Measurements from ENCODE around the gene FOXP4. TPM values are rescaled to one million over a fixed set of nuclear protein-coding genes. Genes with fewer than 3 reads are reported as not detected.
A peak's percentile ranks its signal among the peaks of the same experiment; 100 is the strongest.

Gene FOXP4
- total and polyA plus RNA-seq, 2 of the 13 experiments (the other 11 are each of a cell fraction or from before 2014, with no cell fraction given) = 11.0 to 12.4 TPM

DNA sequence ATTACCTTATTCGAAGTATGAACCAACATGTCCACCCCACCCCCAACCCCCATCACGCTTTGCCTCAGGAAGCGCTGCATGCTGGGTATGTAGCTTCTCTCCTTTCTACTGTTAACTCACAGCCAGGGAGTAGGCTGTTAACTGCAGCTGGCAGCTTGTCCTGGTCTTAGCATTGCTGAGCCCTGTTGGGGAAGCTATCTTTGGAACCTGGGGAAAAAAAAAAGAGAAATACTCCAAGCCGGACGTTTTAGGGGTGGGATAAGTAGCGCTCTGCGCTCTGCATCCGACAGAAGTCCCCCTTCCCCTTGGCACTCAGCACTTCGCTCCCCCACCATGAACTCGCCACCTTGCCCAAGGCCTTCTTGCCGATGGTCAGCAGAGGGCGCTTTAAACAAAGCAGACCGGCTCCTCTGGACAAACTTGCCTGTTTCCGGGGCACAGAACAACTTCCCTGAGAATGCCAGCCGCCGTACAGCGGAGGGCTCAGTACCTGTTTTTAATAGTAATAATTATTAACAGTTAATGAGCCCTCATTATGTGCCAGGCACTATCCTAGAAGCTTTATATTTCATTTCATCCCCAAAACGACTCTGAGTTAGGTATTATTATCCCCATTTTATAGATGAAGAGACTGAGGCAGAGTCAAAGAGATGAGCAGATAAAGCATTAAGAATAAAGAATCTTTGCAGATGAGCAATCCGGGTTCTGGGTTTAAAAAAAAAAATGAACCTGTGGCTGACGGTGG is 56.9 kb downstream of the FOXP4 start (continued):
- TF ChIP-seq CENPT (CRISPR knock-in tag; IDR thresholded peaks at IDR 0.05; ENCODE audit: low read depth) (no peak), ZNF446 (CRISPR knock-in tag; IDR thresholded peaks at IDR 0.05) (no peak), ZNF687 (CRISPR knock-in tag; IDR thresholded peaks at IDR 0.05) (peak; percentile 37), TP53 (CRISPR knock-in tag; conservative IDR thresholded peaks at IDR 0.05) (no peak), ZFP82 (CRISPR knock-in tag; IDR thresholded peaks at IDR 0.05; ENCODE audit: borderline replicate concordance) (no peak), ZNF572 (CRISPR knock-in tag; IDR thresholded peaks at IDR 0.05) (no peak), CREBL2 (CRISPR knock-in tag; IDR thresholded peaks at IDR 0.05; ENCODE audit: borderline replicate concordance) (no peak), HOMEZ (CRISPR knock-in tag; IDR thresholded peaks at IDR 0.05; ENCODE audit: low read depth) (no peak; the same call in 1 of the 2 replicates), GLI4 (CRISPR knock-in tag; IDR thresholded peaks at IDR 0.05; ENCODE audit: borderline replicate concordance) (no peak), ZNF33A (CRISPR knock-in tag; IDR thresholded peaks at IDR 0.05; ENCODE audit: borderline replicate concordance) (no peak; the same call in 1 of the 2 replicates), RNF2 (conservative IDR thresholded peaks at IDR 0.05; ENCODE audit: low read depth) (no peak), LCORL (IDR thresholded peaks at IDR 0.05) (no peak), LCORL (CRISPR knock-in tag; IDR thresholded peaks at IDR 0.05) (no peak), SOX13 (IDR thresholded peaks at IDR 0.05) (no peak), SOX13 (CRISPR knock-in tag; conservative IDR thresholded peaks at IDR 0.05 in 1 of 2, IDR thresholded peaks at IDR 0.05 in 1 of 2) (0 out of 4 replicates have a peak, but pooled peaks of 1 of the 2 experiments have one; percentile 18), ZBTB21 (CRISPR knock-in tag; IDR thresholded peaks at IDR 0.05) (no peak), NFKB2 (CRISPR knock-in tag; IDR thresholded peaks at IDR 0.05; ENCODE audit: borderline replicate concordance) (no peak; the same call in 1 of the 2 replicates)
- TF ChIP-seq, protein P1, sequence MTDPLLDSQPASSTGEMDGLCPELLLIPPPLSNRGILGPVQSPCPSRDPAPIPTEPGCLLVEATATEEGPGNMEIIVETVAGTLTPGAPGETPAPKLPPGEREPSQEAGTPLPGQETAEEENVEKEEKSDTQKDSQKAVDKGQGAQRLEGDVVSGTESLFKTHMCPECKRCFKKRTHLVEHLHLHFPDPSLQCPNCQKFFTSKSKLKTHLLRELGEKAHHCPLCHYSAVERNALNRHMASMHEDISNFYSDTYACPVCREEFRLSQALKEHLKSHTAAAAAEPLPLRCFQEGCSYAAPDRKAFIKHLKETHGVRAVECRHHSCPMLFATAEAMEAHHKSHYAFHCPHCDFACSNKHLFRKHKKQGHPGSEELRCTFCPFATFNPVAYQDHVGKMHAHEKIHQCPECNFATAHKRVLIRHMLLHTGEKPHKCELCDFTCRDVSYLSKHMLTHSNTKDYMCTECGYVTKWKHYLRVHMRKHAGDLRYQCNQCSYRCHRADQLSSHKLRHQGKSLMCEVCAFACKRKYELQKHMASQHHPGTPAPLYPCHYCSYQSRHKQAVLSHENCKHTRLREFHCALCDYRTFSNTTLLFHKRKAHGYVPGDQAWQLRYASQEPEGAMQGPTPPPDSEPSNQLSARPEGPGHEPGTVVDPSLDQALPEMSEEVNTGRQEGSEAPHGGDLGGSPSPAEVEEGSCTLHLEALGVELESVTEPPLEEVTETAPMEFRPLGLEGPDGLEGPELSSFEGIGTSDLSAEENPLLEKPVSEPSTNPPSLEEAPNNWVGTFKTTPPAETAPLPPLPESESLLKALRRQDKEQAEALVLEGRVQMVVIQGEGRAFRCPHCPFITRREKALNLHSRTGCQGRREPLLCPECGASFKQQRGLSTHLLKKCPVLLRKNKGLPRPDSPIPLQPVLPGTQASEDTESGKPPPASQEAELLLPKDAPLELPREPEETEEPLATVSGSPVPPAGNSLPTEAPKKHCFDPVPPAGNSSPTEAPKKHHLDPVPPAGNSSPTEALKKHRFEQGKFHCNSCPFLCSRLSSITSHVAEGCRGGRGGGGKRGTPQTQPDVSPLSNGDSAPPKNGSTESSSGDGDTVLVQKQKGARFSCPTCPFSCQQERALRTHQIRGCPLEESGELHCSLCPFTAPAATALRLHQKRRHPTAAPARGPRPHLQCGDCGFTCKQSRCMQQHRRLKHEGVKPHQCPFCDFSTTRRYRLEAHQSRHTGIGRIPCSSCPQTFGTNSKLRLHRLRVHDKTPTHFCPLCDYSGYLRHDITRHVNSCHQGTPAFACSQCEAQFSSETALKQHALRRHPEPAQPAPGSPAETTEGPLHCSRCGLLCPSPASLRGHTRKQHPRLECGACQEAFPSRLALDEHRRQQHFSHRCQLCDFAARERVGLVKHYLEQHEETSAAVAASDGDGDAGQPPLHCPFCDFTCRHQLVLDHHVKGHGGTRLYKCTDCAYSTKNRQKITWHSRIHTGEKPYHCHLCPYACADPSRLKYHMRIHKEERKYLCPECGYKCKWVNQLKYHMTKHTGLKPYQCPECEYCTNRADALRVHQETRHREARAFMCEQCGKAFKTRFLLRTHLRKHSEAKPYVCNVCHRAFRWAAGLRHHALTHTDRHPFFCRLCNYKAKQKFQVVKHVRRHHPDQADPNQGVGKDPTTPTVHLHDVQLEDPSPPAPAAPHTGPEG (CRISPR knock-in tag; IDR thresholded peaks at IDR 0.05) = no peak

Data from HepG2 (cell line).